Measurements from ENCODE around the gene EIF5AL1.
"Not testable (repeated sequence)": the region's sequence is repeated elsewhere in the genome, so short reads cannot be mapped to it uniquely, and the experiment has no call there.

Gene EIF5AL1

GRCh38 chr10:79487296-79488194 lies 24.8 kb upstream of the EIF5AL1 start:
- DNase-seq (ENCODE audit: low read depth in 4 of 4, low spot score in 1 of 4): no peak

- no peak for DNase-seq (ENCODE audit: low read depth in 4 of 4, low spot score in 1 of 4)
Observed at GRCh38 chr10:79488336-79488735, 24.0 kb upstream of the EIF5AL1 start.

GRCh38 chr10:79488870-79489269 lies 23.5 kb upstream of the EIF5AL1 start:
- no peak for DNase-seq (ENCODE audit: low read depth in 4 of 4, low spot score in 1 of 4)

GRCh38 chr10:79490400-79491142 lies 21.8 kb upstream of the EIF5AL1 start:
- no peak for DNase-seq (ENCODE audit: low read depth in 4 of 4, low spot score in 1 of 4)

- no peak for DNase-seq (ENCODE audit: low read depth in 4 of 4, low spot score in 1 of 4)
Observed at GRCh38 chr10:79491143-79491835, 21.0 kb upstream of the EIF5AL1 start.

GRCh38 chr10:79492256-79492655 lies 20.1 kb upstream of the EIF5AL1 start:
- no peak for DNase-seq (ENCODE audit: low read depth in 4 of 4, low spot score in 1 of 4)

GRCh38 chr10:79492839-79493238 lies 19.5 kb upstream of the EIF5AL1 start:
- no peak for DNase-seq (ENCODE audit: low read depth in 4 of 4, low spot score in 1 of 4)

- no peak for DNase-seq (ENCODE audit: low read depth in 4 of 4, low spot score in 1 of 4)
Observed at GRCh38 chr10:79493806-79494205, 18.5 kb upstream of the EIF5AL1 start.

GRCh38 chr10:79494871-79495705 lies 17.2 kb upstream of the EIF5AL1 start:
- DNase-seq (ENCODE audit: low read depth in 4 of 4, low spot score in 1 of 4): no peak

- no peak for DNase-seq (ENCODE audit: low read depth in 4 of 4, low spot score in 1 of 4)
Observed at GRCh38 chr10:79495791-79496190, 16.5 kb upstream of the EIF5AL1 start.

GRCh38 chr10:79496896-79497295 lies 15.4 kb upstream of the EIF5AL1 start:
- no peak for DNase-seq (ENCODE audit: low read depth in 4 of 4, low spot score in 1 of 4)

GRCh38 chr10:79498291-79498829 lies 14.0 kb upstream of the EIF5AL1 start:
- DNase-seq (ENCODE audit: low read depth in 4 of 4, low spot score in 1 of 4): no peak

- DNase-seq (ENCODE audit: low read depth in 4 of 4, low spot score in 1 of 4): no peak
Observed at GRCh38 chr10:79502561-79503309, 9.6 kb upstream of the EIF5AL1 start.

GRCh38 chr10:79503787-79504186 lies 8.5 kb upstream of the EIF5AL1 start:
- not testable (repeated sequence) for DNase-seq (ENCODE audit: low read depth in 4 of 4, low spot score in 1 of 4)

- not testable (repeated sequence) for DNase-seq (ENCODE audit: low read depth in 4 of 4, low spot score in 1 of 4)
Observed at GRCh38 chr10:79504483-79504882, 7.8 kb upstream of the EIF5AL1 start.

GRCh38 chr10:79505328-79505727 lies 7.0 kb upstream of the EIF5AL1 start:
- not testable (repeated sequence) for DNase-seq (ENCODE audit: low read depth in 4 of 4, low spot score in 1 of 4)

- no peak for DNase-seq (ENCODE audit: low read depth in 4 of 4, low spot score in 1 of 4)
Observed at GRCh38 chr10:79505829-79506228, 6.5 kb upstream of the EIF5AL1 start.

GRCh38 chr10:79507440-79508167 lies 4.7 kb upstream of the EIF5AL1 start:
- no peak for DNase-seq (ENCODE audit: low read depth in 4 of 4, low spot score in 1 of 4)

- DNase-seq (ENCODE audit: low read depth in 4 of 4, low spot score in 1 of 4): not testable (repeated sequence)
Observed at GRCh38 chr10:79508245-79508644, 4.1 kb upstream of the EIF5AL1 start.
